Naive thymus-derived CD8-positive, alpha-beta T cell (primary cell): ENCODE measurements around the gene SELENOS. TPM values are rescaled to one million over a fixed set of nuclear protein-coding genes. Genes with fewer than 3 reads are reported as not detected.

ENCODE experiments used
- ATAC-seq, 2 donors: fragments of 150-1000 bp; cut with Tn5 transposase in 1 of 2; sonication (Bioruptor Pico), chemical (Tn5 transposase) in 1 of 2; 1 replicate in 1 of 2; 2 replicates in 1 of 2; pipeline ENCODE4 v1.10.0; 2021; ENCODE audit warnings: mild to moderate bottlenecking in 2 of 2, moderate library complexity in 2 of 2
- POLR2A ChIA-PET: fragments of 350-600 bp; sonication (Branson Sonifier 250); formaldehyde crosslinking; loops from one replicate; lab custom pipeline; 2021; ENCODE audit warnings: antibody characterized with exemption; lab: Charles Lee
- DNase-seq, 10 donors: peaks; one replicate each; pipeline versions ENCODE4 v3.0.0 to v3.0.0-alpha.2; 2020 to 2022
- H3K27ac Mint-ChIP-seq, 10 donors: one replicate each; pipeline ENCODE4 v1.8.0; 2020 to 2022; ENCODE audit warnings: mild to moderate bottlenecking in 10 of 10, mixed read lengths in 10 of 10, moderate library complexity in 4 of 10, inconsistent platforms in 1 of 10
- H3K27me3 Mint-ChIP-seq, 5 donors: one replicate each; pipeline ENCODE4 v1.8.0; 2021 to 2022; ENCODE audit warnings: mixed read lengths in 5 of 5
- H3K36me3 Mint-ChIP-seq, 3 donors: one replicate each; pipeline ENCODE4 v1.8.0; 2020 to 2022; ENCODE audit warnings: mixed read lengths in 3 of 3, mild to moderate bottlenecking in 2 of 3, inconsistent platforms in 1 of 3
- H3K4me1 Mint-ChIP-seq, 4 donors: one replicate each; pipeline ENCODE4 v1.8.0; 2021 to 2022; ENCODE audit warnings: mixed read lengths in 4 of 4
- H3K4me3 Mint-ChIP-seq, 10 donors: one replicate each; pipeline ENCODE4 v1.8.0; 2020 to 2022; ENCODE audit warnings: mild to moderate bottlenecking in 10 of 10, mixed read lengths in 10 of 10, moderate library complexity in 6 of 10, inconsistent platforms in 1 of 10
- H3K9me3 Mint-ChIP-seq, 9 donors: one replicate each; pipeline ENCODE4 v1.8.0; 2020 to 2022; ENCODE audit warnings: mixed read lengths in 9 of 9, mild to moderate bottlenecking in 3 of 9, inconsistent platforms in 1 of 9, moderate library complexity in 1 of 9
- polyA plus RNA-seq, 3 donors: library from polyadenylated mRNA; unstranded; fragments of 300-500 nt; fragmentation: Illumina TruSeq; gene quantifications; one replicate each; pipeline ENCODE4 v1.2.3, GENCODE V29; 2021
- total RNA-seq, 8 experiments: library from RNA in 2 of 8; stranded (reverse) in 2 of 8; gene quantifications; one replicate each; pipeline ENCODE4 v1.2.3 and lab custom pipeline; 2021 to 2026

The SELENOS gene, protein sequence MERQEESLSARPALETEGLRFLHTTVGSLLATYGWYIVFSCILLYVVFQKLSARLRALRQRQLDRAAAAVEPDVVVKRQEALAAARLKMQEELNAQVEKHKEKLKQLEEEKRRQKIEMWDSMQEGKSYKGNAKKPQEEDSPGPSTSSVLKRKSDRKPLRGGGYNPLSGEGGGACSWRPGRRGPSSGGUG
- total RNA-seq, result 10 to 100 TPM; 26.7 to 30.6 TPM
- polyA plus RNA-seq, result 10 to 100 TPM; 38.8 to 64.4 (median 39.8) TPM
- total RNA-seq (lab: John Stamatoyannopoulos, UW), result 24.1 to 50.9 (median 30.5) reads per million in 6 experiments

DNA sequence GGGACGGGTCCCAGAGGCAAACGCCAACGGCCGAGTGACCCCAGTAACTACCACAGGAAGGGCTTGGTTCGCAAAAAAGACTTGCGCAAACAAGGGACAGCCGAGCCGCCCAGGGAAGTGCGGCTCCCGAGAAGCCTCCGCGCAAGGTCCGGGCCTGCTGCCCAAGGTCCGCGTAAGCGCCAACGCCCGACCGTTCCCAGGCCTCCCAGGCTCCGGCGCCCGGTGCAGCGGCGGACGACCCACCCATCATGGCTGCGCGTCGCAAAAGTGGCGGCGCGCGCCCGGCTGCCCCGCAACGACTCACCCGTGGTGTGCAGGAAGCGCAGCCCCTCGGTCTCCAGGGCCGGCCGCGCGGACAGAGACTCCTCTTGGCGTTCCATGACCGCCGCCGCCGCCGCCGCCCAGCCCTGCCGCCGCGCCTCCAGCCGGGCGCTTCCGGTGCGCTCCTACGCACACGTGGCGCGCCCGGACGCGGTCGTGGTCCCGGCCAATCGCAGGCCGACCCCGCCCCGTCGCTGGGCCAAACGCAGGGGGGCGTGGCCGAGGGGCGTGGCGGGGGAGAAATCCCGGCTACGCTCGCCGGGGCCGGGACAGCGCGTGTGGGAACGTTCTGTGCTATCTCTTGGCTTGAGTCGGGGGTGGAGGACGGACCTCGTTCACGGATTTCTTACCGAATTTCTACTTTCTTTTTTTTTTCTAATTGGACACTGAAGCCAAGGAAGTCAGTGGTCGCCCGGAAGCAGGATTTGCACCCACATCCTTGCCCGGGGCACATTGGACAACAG, at the start of gene SELENOS:
Gene SELENOS (minus strand): TSS at position 448 of the 785 bp plus-strand sequence. CDS start 68 bp downstream, at position 380.
- Mint-ChIP-seq H3K4me3 (peak within 1 kb of the TSS; percentile 90 to 100 (median 96)), H3K9me3 (no peaks in the 10 kb centered on the region), H3K4me1 (peaks cover 7 to 27% (median 20%) of the 10 kb centered on the region in 4 donors), H3K27me3 (no peaks in the 10 kb centered on the region), H3K27ac (peak within 1 kb of the TSS; percentile 87 to 98 (median 95)), H3K36me3 (peaks cover 8 to 52% (median 20%) of the 10 kb centered on the region in 3 donors)
- ATAC-seq (peak; percentile 96), DNase-seq (peak; percentile 74 to 96 (median 84))
- POLR2A ChIA-PET, result interaction anchor here (1.6 kb wide), 1 partner anchor 17 kb away, joined by 10 read pairs; the partner anchor contains the start of gene SNRPA1

DNA sequence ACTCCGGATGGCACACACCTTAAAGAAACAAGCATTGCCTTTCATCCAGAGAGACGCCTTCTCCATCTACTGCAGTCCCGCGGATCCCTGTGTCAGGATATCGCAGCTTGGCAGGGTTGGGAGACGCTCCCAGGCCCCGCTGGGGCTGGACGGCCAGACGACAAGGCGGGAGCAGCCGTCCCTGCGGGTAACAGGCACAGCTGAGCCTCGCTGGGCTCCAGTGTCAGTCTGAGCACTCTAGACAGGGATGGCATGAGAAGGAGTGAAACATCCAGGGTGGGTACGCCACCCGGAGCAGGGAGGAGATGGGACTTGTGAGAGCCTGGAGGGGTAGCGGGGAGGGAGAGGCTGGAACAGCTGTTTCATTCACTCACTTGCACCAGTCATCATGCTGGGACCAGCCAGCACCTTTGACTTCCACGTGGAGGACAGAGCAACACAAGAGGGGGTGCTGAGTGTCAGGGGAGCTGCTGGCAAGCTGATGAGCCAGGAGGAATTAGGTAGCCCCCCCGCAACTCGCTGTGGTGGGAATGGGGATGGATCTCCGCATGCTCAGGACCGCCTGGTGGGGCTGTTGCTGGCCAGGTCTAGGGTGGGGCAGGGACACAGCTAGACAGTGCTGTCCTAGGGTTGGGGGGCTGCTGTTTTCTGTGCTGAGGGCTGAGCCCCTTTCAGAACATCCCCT, 49.3 kb upstream of the SELENOS start:
- no peak for DNase-seq
- peaks cover 0 to 3% (median 0%) of the 10 kb centered on the region in 3 donors for H3K36me3 Mint-ChIP-seq
- peaks cover 0 to 26% (median 14%) of the 10 kb centered on the region in 5 donors for H3K27me3 Mint-ChIP-seq
- ATAC-seq, result no peak
- POLR2A ChIA-PET, result no interaction called here
- H3K4me3 Mint-ChIP-seq, result no peak overlapping the region
- no peak overlapping the region for H3K27ac Mint-ChIP-seq
- peaks cover 0 to 4% (median 0%) of the 10 kb centered on the region in 9 donors for H3K9me3 Mint-ChIP-seq
- peaks cover 0 to 5% (median 2%) of the 10 kb centered on the region in 4 donors for H3K4me1 Mint-ChIP-seq

DNA sequence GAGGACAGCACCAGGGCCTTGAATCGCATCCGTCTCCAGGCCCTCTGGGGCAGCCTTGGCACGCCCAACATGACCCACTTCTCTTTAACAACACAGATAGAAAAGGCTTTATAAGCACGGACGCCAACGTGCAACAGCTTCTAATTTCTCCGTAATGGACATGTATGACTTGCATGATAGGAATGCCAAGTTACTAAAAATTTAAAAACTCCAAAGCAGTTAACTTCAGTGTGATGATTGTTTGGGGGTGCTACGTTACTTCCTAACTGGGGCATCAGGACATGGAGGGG, 48.7 kb upstream of the SELENOS start:
- Mint-ChIP-seq H3K4me1 (peaks cover 4 to 6% (median 5%) of the 10 kb centered on the region in 4 donors), H3K9me3 (peaks cover 0 to 3% (median 0%) of the 10 kb centered on the region in 9 donors), H3K27me3 (peaks cover 0 to 28% (median 14%) of the 10 kb centered on the region in 5 donors), H3K4me3 (no peak overlapping the region), H3K36me3 (peaks cover 0 to 3% (median 0%) of the 10 kb centered on the region in 3 donors), H3K27ac (no peak overlapping the region)
- DNase-seq, result no peak
- no peak for ATAC-seq
- POLR2A ChIA-PET, result no interaction called here

- Mint-ChIP-seq H3K27ac (no peak overlapping the region), H3K4me1 (peaks cover 8 to 10% (median 9%) of the 10 kb centered on the region in 4 donors), H3K9me3 (no peaks in the 10 kb centered on the region), H3K4me3 (no peak overlapping the region), H3K27me3 (peaks cover 0 to 30% (median 14%) of the 10 kb centered on the region in 5 donors), H3K36me3 (peaks cover 0 to 3% (median 0%) of the 10 kb centered on the region in 3 donors)
- DNase-seq, result no peak
- POLR2A ChIA-PET, result no interaction called here
- no peak for ATAC-seq
Measured at GRCh38 chr15:101325263-101326025, 48.2 kb upstream of the SELENOS start.

DNA sequence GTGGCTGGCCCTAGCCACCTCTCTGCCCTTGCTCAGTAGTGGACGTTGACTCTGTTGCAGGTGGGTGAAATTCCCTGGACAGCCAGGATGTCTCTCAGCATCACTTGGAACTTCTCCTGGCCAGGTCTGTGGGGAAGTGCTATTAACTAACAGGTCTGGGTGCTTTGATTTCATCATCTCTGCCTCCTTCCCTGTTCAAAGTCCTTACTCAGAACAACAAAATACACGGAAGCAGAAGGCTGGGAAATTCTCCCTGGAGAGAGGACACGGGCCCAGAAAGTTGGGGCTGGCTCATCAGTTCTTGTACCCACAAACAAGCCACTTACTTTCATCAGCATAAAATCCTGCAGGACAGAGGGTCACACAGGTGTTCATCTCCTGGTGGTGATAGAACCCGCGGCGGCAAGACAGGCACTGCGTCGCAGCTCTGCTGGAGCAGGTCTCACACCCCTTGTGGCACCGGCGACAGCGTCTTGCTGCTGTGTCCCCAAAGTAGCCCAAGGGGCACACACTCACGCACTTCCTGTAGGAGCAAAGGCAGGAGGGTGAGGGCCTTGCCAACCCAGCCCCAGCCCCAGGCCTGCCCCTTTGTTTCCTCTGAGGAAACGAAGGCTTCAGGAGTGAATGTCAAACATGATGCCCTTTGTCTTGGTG, 47.4 kb upstream of the SELENOS start:
- POLR2A ChIA-PET, result no interaction called here
- Mint-ChIP-seq H3K27me3 (peaks cover 0 to 26% (median 14%) of the 10 kb centered on the region in 5 donors), H3K9me3 (no peaks in the 10 kb centered on the region), H3K36me3 (peaks cover 0 to 3% (median 0%) of the 10 kb centered on the region in 3 donors), H3K4me1 (peaks cover 7 to 16% (median 14%) of the 10 kb centered on the region in 4 donors), H3K27ac (peak overlapping the region in 1 of 10 donors; percentile 44), H3K4me3 (no peak overlapping the region)
- ATAC-seq, result no peak
- no peak for DNase-seq

GRCh38 chr15:101323793-101324523, 46.7 kb upstream of the SELENOS start:
- POLR2A ChIA-PET, result no interaction called here
- H3K9me3 Mint-ChIP-seq, result no peaks in the 10 kb centered on the region

DNA sequence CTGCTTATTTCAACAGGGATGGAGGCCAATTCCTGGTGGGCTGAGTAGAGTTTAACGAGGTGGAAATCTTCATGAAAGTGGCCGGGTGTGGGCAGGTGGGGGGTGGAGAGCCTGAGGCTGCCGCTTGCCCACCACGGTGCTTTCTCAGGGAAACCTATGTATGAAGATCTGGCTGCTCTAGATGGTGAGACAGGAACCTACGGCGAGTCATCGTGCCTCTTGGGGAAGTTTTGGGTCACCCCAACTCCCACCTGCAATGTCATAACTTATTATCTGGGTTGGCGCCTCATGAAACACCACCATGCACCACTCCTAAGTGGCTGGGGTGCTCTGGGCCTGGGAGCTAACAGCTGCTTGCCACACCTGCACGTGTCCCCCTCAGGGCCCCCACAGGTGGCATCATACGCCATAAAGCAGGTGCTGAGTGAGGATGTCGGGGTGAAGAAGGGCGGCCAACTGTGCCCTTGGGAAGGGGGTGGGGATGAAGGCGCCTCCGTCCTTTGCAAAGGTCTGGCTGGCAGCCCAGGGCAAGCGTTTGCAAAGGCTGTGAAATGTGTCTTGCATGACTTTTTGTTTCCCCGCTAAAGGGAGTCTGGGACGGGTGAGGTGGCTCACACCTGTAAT, 45.7 kb upstream of the SELENOS start:
- Mint-ChIP-seq H3K4me3 (no peak overlapping the region), H3K36me3 (peaks cover 0 to 3% (median 0%) of the 10 kb centered on the region in 3 donors), H3K9me3 (no peaks in the 10 kb centered on the region), H3K4me1 (peaks cover 9 to 16% (median 14%) of the 10 kb centered on the region in 4 donors), H3K27me3 (peaks cover 0 to 24% (median 13%) of the 10 kb centered on the region in 5 donors), H3K27ac (no peak overlapping the region)
- ATAC-seq (no peak), DNase-seq (no peak)
- POLR2A ChIA-PET, result no interaction called here

More at GRCh38 chr15:101323793-101324523, 46.7 kb upstream of the SELENOS start:
- Mint-ChIP-seq H3K4me1 (peaks cover 9 to 16% (median 14%) of the 10 kb centered on the region in 4 donors), H3K4me3 (no peak overlapping the region), H3K36me3 (peaks cover 0 to 3% (median 0%) of the 10 kb centered on the region in 3 donors), H3K27ac (no peak overlapping the region), H3K27me3 (peaks cover 0 to 29% (median 14%) of the 10 kb centered on the region in 5 donors)
- DNase-seq, result no peak
- no peak for ATAC-seq

- peaks cover 9 to 16% (median 14%) of the 10 kb centered on the region in 4 donors for H3K4me1 Mint-ChIP-seq
- ATAC-seq, result no peak
- H3K27me3 Mint-ChIP-seq, result peaks cover 0 to 24% (median 13%) of the 10 kb centered on the region in 5 donors
- no peak overlapping the region for H3K4me3 Mint-ChIP-seq
- DNase-seq, result no peak
- H3K9me3 Mint-ChIP-seq, result no peaks in the 10 kb centered on the region
- H3K27ac Mint-ChIP-seq, result peak overlapping the region in 3 of 10 donors; percentile 35 to 94 (median 43)
- POLR2A ChIA-PET, result no interaction called here
- H3K36me3 Mint-ChIP-seq, result peaks cover 0 to 3% (median 0%) of the 10 kb centered on the region in 3 donors
Measured at GRCh38 chr15:101322016-101322695, 44.9 kb upstream of the SELENOS start.

GRCh38 chr15:101320501-101321052, 43.3 kb upstream of the SELENOS start:
- Mint-ChIP-seq H3K4me1 (peaks cover 9 to 16% (median 14%) of the 10 kb centered on the region in 4 donors), H3K27ac (peak overlapping the region; percentile 87 to 98 (median 96)), H3K27me3 (peaks cover 0 to 12% (median 8%) of the 10 kb centered on the region in 5 donors), H3K9me3 (no peaks in the 10 kb centered on the region), H3K36me3 (peaks cover 0 to 3% (median 0%) of the 10 kb centered on the region in 3 donors), H3K4me3 (peak overlapping the region; percentile 79 to 95 (median 86))
- POLR2A ChIA-PET, result interaction anchor here (0.9 to 2.4 kb wide), 6 partner anchors 11 to 56 kb away, joined by 3 to 26 read pairs (median 4); partner anchors contain the start of gene SNRPA1
- DNase-seq (peak; percentile 32 to 81 (median 62)), ATAC-seq (peak; percentile 99 to 100)

GRCh38 chr15:101318839-101319238, 41.6 kb upstream of the SELENOS start:
- Mint-ChIP-seq H3K4me1 (peaks cover 9 to 16% (median 14%) of the 10 kb centered on the region in 4 donors), H3K36me3 (peaks cover 0 to 3% (median 0%) of the 10 kb centered on the region in 3 donors), H3K9me3 (no peaks in the 10 kb centered on the region), H3K4me3 (peak overlapping the region in 1 of 10 donors; percentile 25), H3K27ac (peak overlapping the region in 1 of 10 donors; percentile 34), H3K27me3 (peaks cover 0 to 11% (median 3%) of the 10 kb centered on the region in 5 donors)
- POLR2A ChIA-PET, result interaction anchor here (0.5 to 2.4 kb wide), 3 partner anchors 13 to 24 kb away, joined by 3 to 26 read pairs (median 6); partner anchors contain the start of gene SNRPA1
- no peak for DNase-seq
- ATAC-seq, result no peak
